AG08396 (cell line): ENCODE measurements around the gene COPS8.

Experiments
- DNase-seq: peaks from one replicate; pipeline ENCODE4 v3.0.0; 2012; ENCODE audit warnings: low spot score, mixed read lengths

Gene COPS8

GRCh38 chr2:237085248-237086221, at the start of gene COPS8:
Gene COPS8 (plus strand): TSS chr2:237085889. CDS start chr2:237085965, 76 bp downstream.
- peak; percentile 95 for DNase-seq

GRCh38 chr2:237039301-237040031, 46.2 kb upstream of the COPS8 start:
- no peak for DNase-seq

- DNase-seq: no peak
These were observed 44.5 kb upstream of the COPS8 start for GRCh38 chr2:237041231-237041630.

GRCh38 chr2:237042101-237042500, 43.6 kb upstream of the COPS8 start:
- no peak for DNase-seq

GRCh38 chr2:237043866-237044265, 41.8 kb upstream of the COPS8 start:
- DNase-seq: no peak

- no peak for DNase-seq
These were observed 41.4 kb upstream of the COPS8 start for GRCh38 chr2:237044281-237044680.

- DNase-seq: no peak
These were observed 40.2 kb upstream of the COPS8 start for GRCh38 chr2:237045449-237045848.

GRCh38 chr2:237048595-237048994, 37.1 kb upstream of the COPS8 start:
- no peak for DNase-seq

GRCh38 chr2:237051861-237052260, 33.8 kb upstream of the COPS8 start:
- no peak for DNase-seq

GRCh38 chr2:237053066-237053465, 32.6 kb upstream of the COPS8 start:
- DNase-seq: no peak

GRCh38 chr2:237055386-237056100, 30.1 kb upstream of the COPS8 start:
- DNase-seq: no peak

GRCh38 chr2:237056287-237056875, 29.3 kb upstream of the COPS8 start:
- no peak for DNase-seq

- DNase-seq: no peak
These were observed 28.6 kb upstream of the COPS8 start for GRCh38 chr2:237057107-237057506.

GRCh38 chr2:237057893-237058300, 27.8 kb upstream of the COPS8 start:
- no peak for DNase-seq

- DNase-seq: no peak
These were observed 27.3 kb upstream of the COPS8 start for GRCh38 chr2:237058423-237058822.

- no peak for DNase-seq
These were observed 26.4 kb upstream of the COPS8 start for GRCh38 chr2:237059155-237059875.

- peak; percentile 67 for DNase-seq
These were observed 25.0 kb upstream of the COPS8 start for GRCh38 chr2:237060534-237061312.

GRCh38 chr2:237061356-237061755, 24.3 kb upstream of the COPS8 start:
- no peak for DNase-seq

- no peak for DNase-seq
These were observed 23.1 kb upstream of the COPS8 start for GRCh38 chr2:237062585-237062984.
